ENCODE data around the gene PPP2R5E.

GRCh38 chr14:63361790-63362189, 181.4 kb downstream of the PPP2R5E start:
- no peak for TF ChIP-seq CTCF (conservative IDR thresholded peaks at IDR 0.05 in 1 of 2, IDR thresholded peaks at IDR 0.05 in 1 of 2; ENCODE audit: extremely low read depth in 1 of 2, insufficient read depth in 1 of 2, low read depth in 1 of 2, low read length in 2 of 2)
- no peak for TF ChIP-seq EZH2 (IDR thresholded peaks at IDR 0.05; ENCODE audit: borderline replicate concordance, low read length)
